GM23338 (cell line): Measurements from ENCODE around the gene RCCD1. TPM values are rescaled to one million over a fixed set of nuclear protein-coding genes. Genes with fewer than 3 reads are reported as not detected.

Experiments used
- ATAC-seq: fragments of 200-7000 bp; cut with Tn5 transposase; 3 replicates; pipeline ENCODE4 v1.9.1; 2020
- DNase-seq: peaks from one replicate; pipeline ENCODE4 v3.0.0-alpha.2; 2015; ENCODE audit warnings: low spot score
- H2AFZ ChIP-seq: fragments of 200-600 bp; sonication (generic); 2 replicates; pipeline ENCODE4 v1.8.0; 2016; ENCODE audit warnings: antibody characterized with exemption, mild to moderate bottlenecking, moderate library complexity
- H3F3A ChIP-seq: fragments of 200-600 bp; sonication (generic); replicated peaks from 2 replicates; pipeline ENCODE4 v1.8.0; 2017; ENCODE audit warnings: antibody characterized with exemption, mixed run types, low read depth
- H3K27ac ChIP-seq: fragments of 200-600 bp; sonication (generic); 2 replicates; pipeline ENCODE4 v1.6.1; 2016; ENCODE audit warnings: low read depth
- H3K27me3 ChIP-seq: fragments of 200-600 bp; sonication (generic); 2 replicates; pipeline ENCODE4 v1.8.0; 2016; ENCODE audit warnings: mild to moderate bottlenecking, mixed run types, moderate library complexity; ENCODE audit not compliant: insufficient read depth
- H3K36me3 ChIP-seq: fragments of 200-600 bp; sonication (generic); 2 replicates; pipeline ENCODE4 v1.8.0; 2016; ENCODE audit warnings: mild to moderate bottlenecking; ENCODE audit not compliant: insufficient read depth
- H3K4me1 ChIP-seq: fragments of 200-600 bp; sonication (generic); 2 replicates; pipeline ENCODE4 v1.8.0; 2016; ENCODE audit warnings: mild to moderate bottlenecking, moderate library complexity; ENCODE audit not compliant: insufficient read depth
- H3K4me2 ChIP-seq: fragments of 200-600 bp; sonication (generic); 2 replicates; pipeline ENCODE4 v1.7.1; 2017; ENCODE audit warnings: mixed run types
- H3K4me3 ChIP-seq: fragments of 200-600 bp; sonication (generic); 2 replicates; pipeline ENCODE4 v1.6.1; 2016; ENCODE audit warnings: mixed run types
- H3K79me2 ChIP-seq: fragments of 200-600 bp; sonication (generic); replicated peaks from 2 replicates; pipeline ENCODE4 v1.8.0; 2017; ENCODE audit warnings: mild to moderate bottlenecking; ENCODE audit not compliant: insufficient read depth
- H3K9me2 ChIP-seq: fragments of 200-600 bp; sonication (generic); 2 replicates; pipeline ENCODE4 v1.8.0; 2017; ENCODE audit not compliant: insufficient read depth
- H4K20me1 ChIP-seq: fragments of 200-600 bp; sonication (generic); replicated peaks from 2 replicates; pipeline ENCODE4 v1.8.0; 2017; ENCODE audit warnings: mild to moderate bottlenecking; ENCODE audit not compliant: insufficient read depth
- H3K27ac Mint-ChIP-seq: 2 replicates; pipeline ENCODE4 v1.8.0; 2020; ENCODE audit warnings: inconsistent platforms, mild to moderate bottlenecking, moderate library complexity, mixed read lengths
- H3K27me3 Mint-ChIP-seq: 3 replicates; pipeline ENCODE4 v1.8.0; 2022; ENCODE audit warnings: low read depth, mild to moderate bottlenecking, moderate library complexity, mixed read lengths, inconsistent platforms; ENCODE audit not compliant: insufficient read depth, poor library complexity
- H3K36me3 Mint-ChIP-seq: 3 replicates; pipeline ENCODE4 v1.8.0; 2021; ENCODE audit warnings: low read depth, mild to moderate bottlenecking, inconsistent platforms, moderate library complexity, mixed read lengths
- H3K4me1 Mint-ChIP-seq: 3 replicates; pipeline ENCODE4 v1.8.0; 2020; ENCODE audit warnings: mild to moderate bottlenecking, inconsistent platforms, mixed read lengths
- H3K4me3 Mint-ChIP-seq: 3 replicates; pipeline ENCODE4 v1.8.0; 2021; ENCODE audit warnings: moderate library complexity, mild to moderate bottlenecking, inconsistent platforms, mixed read lengths
- H3K9me3 Mint-ChIP-seq: 3 replicates; pipeline ENCODE4 v1.8.0; 2020; ENCODE audit warnings: moderate library complexity, mild to moderate bottlenecking, inconsistent platforms, mixed read lengths
- CREB1 ChIP-seq: fragments of 250-450 bp; sonication (Bioruptor Pico); IDR thresholded peaks from 2 replicates; pipeline ENCODE4 v1.5.0; 2020; ENCODE audit warnings: low read depth, mild to moderate bottlenecking, moderate library complexity
- EZH2 ChIP-seq: fragments of 200-600 bp; sonication (generic); IDR thresholded peaks from one replicate; pipeline ENCODE4 v1.8.0; 2017; ENCODE audit warnings: antibody characterized with exemption, mild to moderate bottlenecking, low read depth; ENCODE audit not compliant: unreplicated experiment
- EZH2phosphoT487 ChIP-seq: fragments of 200-600 bp; sonication (generic); IDR thresholded peaks from one replicate; pipeline ENCODE4 v1.8.1; 2018; ENCODE audit warnings: antibody characterized with exemption; ENCODE audit not compliant: unreplicated experiment
- JUNB ChIP-seq: IDR thresholded peaks from one replicate; pipeline ENCODE4 v1.6.1; 2016; ENCODE audit warnings: antibody characterized with exemption; ENCODE audit not compliant: unreplicated experiment
- NANOG ChIP-seq: IDR thresholded peaks from 2 replicates; pipeline ENCODE4 v1.6.1; 2016; ENCODE audit warnings: antibody characterized with exemption, borderline replicate concordance
- POLR2AphosphoS5 ChIP-seq: IDR thresholded peaks from 2 replicates; pipeline ENCODE4 v1.6.1; 2016; ENCODE audit warnings: antibody characterized with exemption, low read depth
- STAT1 ChIP-seq: IDR thresholded peaks from one replicate; pipeline ENCODE4 v1.6.1; 2016; ENCODE audit warnings: antibody characterized with exemption; ENCODE audit not compliant: unreplicated experiment
- ZNF114 ChIP-seq: fragments of 250-450 bp; sonication (Bioruptor Pico); IDR thresholded peaks from 2 replicates; pipeline ENCODE4 v1.5.0; 2020; ENCODE audit warnings: mild to moderate bottlenecking, moderate library complexity
- ZNF331 ChIP-seq: fragments of 250-450 bp; sonication (Bioruptor Pico); IDR thresholded peaks from 2 replicates; pipeline ENCODE4 v1.5.0; 2020; ENCODE audit warnings: low read depth, mild to moderate bottlenecking, moderate library complexity
- polyA plus RNA-seq: library from polyadenylated mRNA; unstranded; fragments of >200 nt; fragmentation: Nextera tagmentation; extraction: Ambion mirVana; gene quantifications from 2 replicates; pipeline ENCODE4 v1.2.1, GENCODE V29; 2016
- total RNA-seq: library from RNA; depleted of rRNA; stranded (reverse); fragments of >200 nt; shearing (Covaris generic); gene quantifications from 2 replicates; pipeline ENCODE4 v1.2.3, GENCODE V29; 2014
- TF ChIP-seq, protein P1 (sequence below), 2 experiments: fragments of 200-600 bp in 1 of 2; sonication (generic) in 1 of 2; conservative IDR thresholded peaks; 2 replicates each; pipeline versions ENCODE4 v1.5.1 to v1.6.1; 2016 to 2017; ENCODE audit warnings: antibody characterized with exemption in 2 of 2, low read depth in 2 of 2, mild to moderate bottlenecking in 2 of 2, moderate library complexity in 1 of 2
- TF ChIP-seq, protein P2 (sequence below): IDR thresholded peaks from 2 replicates; pipeline ENCODE4 v1.6.1; 2016; ENCODE audit warnings: antibody characterized with exemption
- TF ChIP-seq, protein P3 (sequence below): IDR thresholded peaks from one replicate; pipeline ENCODE4 v1.6.1; 2018; ENCODE audit warnings: antibody characterized with exemption; ENCODE audit not compliant: unreplicated experiment

Gene RCCD1
- total and polyA plus RNA-seq, 2 experiments from 2014 or later = 10.8 to 17.1 TPM

DNA sequence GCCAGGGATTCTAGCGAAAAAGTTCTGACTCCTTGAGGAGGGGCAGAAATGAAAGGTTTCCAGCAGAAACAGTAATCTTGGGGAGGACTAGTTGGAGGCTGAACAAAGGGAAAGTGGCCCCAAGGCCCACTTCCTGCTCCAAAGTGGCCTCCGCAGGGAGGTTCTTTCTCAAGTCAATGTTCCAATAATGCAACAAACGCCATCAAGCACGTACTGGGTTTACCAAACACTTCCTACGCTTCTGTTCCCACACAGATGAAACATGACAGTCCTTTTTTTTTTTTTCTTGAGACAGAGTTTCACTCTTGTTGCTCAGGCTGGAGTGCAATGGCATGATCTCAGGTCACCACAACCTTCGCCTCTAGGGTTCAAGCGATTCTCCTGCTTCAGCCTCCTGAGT, 9.6 kb upstream of the RCCD1 start (continued):
- no peak for TF ChIP-seq STAT1
- TF ChIP-seq, protein P1, sequence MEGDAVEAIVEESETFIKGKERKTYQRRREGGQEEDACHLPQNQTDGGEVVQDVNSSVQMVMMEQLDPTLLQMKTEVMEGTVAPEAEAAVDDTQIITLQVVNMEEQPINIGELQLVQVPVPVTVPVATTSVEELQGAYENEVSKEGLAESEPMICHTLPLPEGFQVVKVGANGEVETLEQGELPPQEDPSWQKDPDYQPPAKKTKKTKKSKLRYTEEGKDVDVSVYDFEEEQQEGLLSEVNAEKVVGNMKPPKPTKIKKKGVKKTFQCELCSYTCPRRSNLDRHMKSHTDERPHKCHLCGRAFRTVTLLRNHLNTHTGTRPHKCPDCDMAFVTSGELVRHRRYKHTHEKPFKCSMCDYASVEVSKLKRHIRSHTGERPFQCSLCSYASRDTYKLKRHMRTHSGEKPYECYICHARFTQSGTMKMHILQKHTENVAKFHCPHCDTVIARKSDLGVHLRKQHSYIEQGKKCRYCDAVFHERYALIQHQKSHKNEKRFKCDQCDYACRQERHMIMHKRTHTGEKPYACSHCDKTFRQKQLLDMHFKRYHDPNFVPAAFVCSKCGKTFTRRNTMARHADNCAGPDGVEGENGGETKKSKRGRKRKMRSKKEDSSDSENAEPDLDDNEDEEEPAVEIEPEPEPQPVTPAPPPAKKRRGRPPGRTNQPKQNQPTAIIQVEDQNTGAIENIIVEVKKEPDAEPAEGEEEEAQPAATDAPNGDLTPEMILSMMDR (conservative IDR thresholded peaks at IDR 0.05; ENCODE audit: low read depth in 2 of 2) = no peak
- no peak for TF ChIP-seq POLR2AphosphoS5
- TF ChIP-seq, protein P2, sequence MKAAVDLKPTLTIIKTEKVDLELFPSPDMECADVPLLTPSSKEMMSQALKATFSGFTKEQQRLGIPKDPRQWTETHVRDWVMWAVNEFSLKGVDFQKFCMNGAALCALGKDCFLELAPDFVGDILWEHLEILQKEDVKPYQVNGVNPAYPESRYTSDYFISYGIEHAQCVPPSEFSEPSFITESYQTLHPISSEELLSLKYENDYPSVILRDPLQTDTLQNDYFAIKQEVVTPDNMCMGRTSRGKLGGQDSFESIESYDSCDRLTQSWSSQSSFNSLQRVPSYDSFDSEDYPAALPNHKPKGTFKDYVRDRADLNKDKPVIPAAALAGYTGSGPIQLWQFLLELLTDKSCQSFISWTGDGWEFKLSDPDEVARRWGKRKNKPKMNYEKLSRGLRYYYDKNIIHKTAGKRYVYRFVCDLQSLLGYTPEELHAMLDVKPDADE = no peak
- TF ChIP-seq EZH2phosphoT487 = no peak
- TF ChIP-seq ZNF114 = no peak
- no peak for TF ChIP-seq ZNF331 (CRISPR knock-in tag)
- TF ChIP-seq, protein P3, sequence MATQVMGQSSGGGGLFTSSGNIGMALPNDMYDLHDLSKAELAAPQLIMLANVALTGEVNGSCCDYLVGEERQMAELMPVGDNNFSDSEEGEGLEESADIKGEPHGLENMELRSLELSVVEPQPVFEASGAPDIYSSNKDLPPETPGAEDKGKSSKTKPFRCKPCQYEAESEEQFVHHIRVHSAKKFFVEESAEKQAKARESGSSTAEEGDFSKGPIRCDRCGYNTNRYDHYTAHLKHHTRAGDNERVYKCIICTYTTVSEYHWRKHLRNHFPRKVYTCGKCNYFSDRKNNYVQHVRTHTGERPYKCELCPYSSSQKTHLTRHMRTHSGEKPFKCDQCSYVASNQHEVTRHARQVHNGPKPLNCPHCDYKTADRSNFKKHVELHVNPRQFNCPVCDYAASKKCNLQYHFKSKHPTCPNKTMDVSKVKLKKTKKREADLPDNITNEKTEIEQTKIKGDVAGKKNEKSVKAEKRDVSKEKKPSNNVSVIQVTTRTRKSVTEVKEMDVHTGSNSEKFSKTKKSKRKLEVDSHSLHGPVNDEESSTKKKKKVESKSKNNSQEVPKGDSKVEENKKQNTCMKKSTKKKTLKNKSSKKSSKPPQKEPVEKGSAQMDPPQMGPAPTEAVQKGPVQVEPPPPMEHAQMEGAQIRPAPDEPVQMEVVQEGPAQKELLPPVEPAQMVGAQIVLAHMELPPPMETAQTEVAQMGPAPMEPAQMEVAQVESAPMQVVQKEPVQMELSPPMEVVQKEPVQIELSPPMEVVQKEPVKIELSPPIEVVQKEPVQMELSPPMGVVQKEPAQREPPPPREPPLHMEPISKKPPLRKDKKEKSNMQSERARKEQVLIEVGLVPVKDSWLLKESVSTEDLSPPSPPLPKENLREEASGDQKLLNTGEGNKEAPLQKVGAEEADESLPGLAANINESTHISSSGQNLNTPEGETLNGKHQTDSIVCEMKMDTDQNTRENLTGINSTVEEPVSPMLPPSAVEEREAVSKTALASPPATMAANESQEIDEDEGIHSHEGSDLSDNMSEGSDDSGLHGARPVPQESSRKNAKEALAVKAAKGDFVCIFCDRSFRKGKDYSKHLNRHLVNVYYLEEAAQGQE = no peak
- no peak for TF ChIP-seq EZH2
- no peak for TF ChIP-seq JUNB

DNA sequence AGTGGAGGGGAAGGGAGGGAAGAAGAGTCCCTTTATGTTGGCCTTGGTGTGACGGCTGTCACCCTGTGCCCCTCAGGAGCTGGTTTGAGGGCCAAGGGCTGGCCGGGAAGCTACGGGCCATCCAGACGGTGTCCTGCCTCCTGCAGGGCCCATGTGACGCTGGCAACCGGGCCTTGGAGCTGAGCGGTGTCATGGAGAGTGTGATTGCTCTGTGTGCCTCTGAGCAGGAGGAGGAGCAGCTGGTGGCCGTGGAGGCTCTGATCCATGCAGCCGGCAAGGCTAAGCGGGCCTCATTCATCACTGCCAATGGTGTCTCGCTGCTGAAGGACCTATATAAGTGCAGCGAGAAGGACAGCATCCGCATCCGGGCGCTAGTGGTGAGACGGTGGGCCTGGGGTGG, 8.1 kb upstream of the RCCD1 start:
- H3K9me2 ChIP-seq = no peaks in the 10 kb centered on the region
- DNase-seq = no peak
- no peak for ATAC-seq
- Mint-ChIP-seq H3K4me3 (no peak overlapping the region), H3K4me1 (no peaks in the 10 kb centered on the region), H3K27ac (no peak overlapping the region), H3K9me3 (no peaks in the 10 kb centered on the region), H3K36me3 (peaks cover 75% of the 10 kb centered on the region), H3K27me3 (peaks cover 4% of the 10 kb centered on the region)
- no peak overlapping the region for H3K4me2 ChIP-seq
- no peaks in the 10 kb centered on the region for H3K79me2 ChIP-seq
- no peaks in the 10 kb centered on the region for H3F3A ChIP-seq
- no peaks in the 10 kb centered on the region; the same call in 1 of the 2 replicates for H4K20me1 ChIP-seq
- H2AFZ ChIP-seq = no peak overlapping the region
- H3K36me3 ChIP-seq = peaks cover 13% of the 10 kb centered on the region; the same call in 1 of the 2 replicates
- no peaks in the 10 kb centered on the region for H3K27me3 ChIP-seq
- no peaks in the 10 kb centered on the region for H3K4me1 ChIP-seq
- H3K4me3 ChIP-seq = no peak overlapping the region
- no peak overlapping the region for H3K27ac ChIP-seq
- TF ChIP-seq NANOG (no peak), EZH2phosphoT487 (no peak), ZNF331 (CRISPR knock-in tag) (no peak), CREB1 (CRISPR knock-in tag) (no peak), STAT1 (no peak), JUNB (no peak), EZH2 (no peak)
- TF ChIP-seq, protein P2 = no peak
- TF ChIP-seq, protein P1 (conservative IDR thresholded peaks at IDR 0.05; ENCODE audit: low read depth in 2 of 2) = no peak
